Neural cell (in vitro differentiated cells): ENCODE data around the gene MRPL50. TPM values are rescaled to one million over a fixed set of nuclear protein-coding genes. Genes with fewer than 3 reads are reported as not detected.

ENCODE experiments used
- H2AFZ ChIP-seq: fragments of 200-600, 300-800 bp; sonication (generic), shearing (Covaris generic); 2 replicates; pipeline ENCODE4 v1.6.0; 2014; ENCODE audit warnings: low read depth, mild to moderate bottlenecking, antibody characterized with exemption, low read length, moderate library complexity
- H3F3A ChIP-seq: fragments of 200-600 bp; shearing (Covaris generic); 2 replicates; pipeline ENCODE4 v1.6.1; 2016; ENCODE audit warnings: mild to moderate bottlenecking, moderate library complexity, mixed read lengths, antibody characterized with exemption, low read length; ENCODE audit not compliant: insufficient read depth, poor library complexity, severe bottlenecking
- H3K27ac ChIP-seq: fragments of 200-600, 300-800 bp; sonication (generic), shearing (Covaris generic); 2 replicates; pipeline ENCODE4 v1.5.1; 2014; ENCODE audit warnings: mild to moderate bottlenecking, low read length, moderate library complexity
- H3K27me3 ChIP-seq: fragments of 300-800, 200-600 bp; sonication (generic), shearing (Covaris generic); 2 replicates; pipeline ENCODE4 v1.6.0; 2014; ENCODE audit warnings: mild to moderate bottlenecking, low read depth, low read length, moderate library complexity; ENCODE audit not compliant: insufficient read depth
- H3K36me3 ChIP-seq: fragments of 300-800, 200-600 bp; sonication (generic), shearing (Covaris generic); 2 replicates; pipeline ENCODE4 v1.5.1; 2014; ENCODE audit warnings: mild to moderate bottlenecking, antibody characterized with exemption, low read length, moderate library complexity; ENCODE audit not compliant: insufficient read depth
- H3K4me2 ChIP-seq: fragments of 300-800, 200-600 bp; sonication (generic), shearing (Covaris generic); 2 replicates; pipeline ENCODE4 v1.6.0; 2014; ENCODE audit warnings: mild to moderate bottlenecking, low read length
- H3K4me3 ChIP-seq: fragments of 300-800, 200-600 bp; sonication (generic), shearing (Covaris generic); 2 replicates; pipeline ENCODE4 v1.5.1; 2014; ENCODE audit warnings: mild to moderate bottlenecking, low read length, moderate library complexity
- H3K79me2 ChIP-seq: fragments of 200-600 bp; shearing (Covaris generic); replicated peaks from 2 replicates; pipeline ENCODE4 v1.6.0; 2014; ENCODE audit warnings: mild to moderate bottlenecking, low read length, moderate library complexity; ENCODE audit not compliant: insufficient read depth
- H3K9ac ChIP-seq: fragments of 300-800, 200-600 bp; sonication (generic), shearing (Covaris generic); 2 replicates; pipeline ENCODE4 v1.6.1; 2016; ENCODE audit warnings: mild to moderate bottlenecking, low read length, mixed read lengths
- H3K9me2 ChIP-seq: fragments of 200-600 bp; shearing (Covaris generic); 2 replicates; pipeline ENCODE4 v1.6.1; 2016; ENCODE audit warnings: mild to moderate bottlenecking, low read length, mixed read lengths; ENCODE audit not compliant: insufficient read depth
- H3K9me3 ChIP-seq: fragments of 200-600, 300-800 bp; sonication (generic), shearing (Covaris generic); 2 replicates; pipeline ENCODE4 v1.6.1; 2016; ENCODE audit warnings: mild to moderate bottlenecking, mixed run types, low read length, moderate library complexity, mixed read lengths
- H4K20me1 ChIP-seq: fragments of 200-600 bp; shearing (Covaris generic); 2 replicates; pipeline ENCODE4 v1.6.1; 2016; ENCODE audit warnings: mild to moderate bottlenecking, mixed run types; ENCODE audit not compliant: insufficient read depth
- CTCF ChIP-seq: fragments of 450-650 bp; IDR thresholded peaks from 2 replicates; pipeline ENCODE4 v1.5.1; 2014; ENCODE audit warnings: antibody characterized with exemption, mild to moderate bottlenecking, moderate library complexity; ENCODE audit not compliant: poor library complexity, severe bottlenecking
- EP300 ChIP-seq: fragments of 450-650 bp; conservative IDR thresholded peaks from 2 replicates; pipeline ENCODE4 v1.6.1; 2014; ENCODE audit warnings: antibody characterized with exemption, mild to moderate bottlenecking, moderate library complexity; ENCODE audit not compliant: poor library complexity, severe bottlenecking
- EZH2 ChIP-seq: fragments of 200-600, 300-800 bp; shearing (Covaris generic), sonication (generic); IDR thresholded peaks from 2 replicates; pipeline ENCODE4 v1.6.1; 2014; ENCODE audit warnings: antibody characterized with exemption, low read length, borderline replicate concordance, mild to moderate bottlenecking; ENCODE audit not compliant: insufficient read depth, poor library complexity, severe bottlenecking
- MXI1 ChIP-seq: fragments of 450-650 bp; conservative IDR thresholded peaks from 2 replicates; pipeline ENCODE4 v1.6.1; 2014; ENCODE audit warnings: antibody characterized with exemption, mild to moderate bottlenecking; ENCODE audit not compliant: poor library complexity, severe bottlenecking
- POLR2AphosphoS5 ChIP-seq: IDR thresholded peaks from 2 replicates; pipeline ENCODE4 v1.6.1; 2012
- RAD21 ChIP-seq: fragments of 450-650 bp; conservative IDR thresholded peaks from 2 replicates; pipeline ENCODE4 v1.6.1; 2014; ENCODE audit warnings: antibody characterized with exemption, mild to moderate bottlenecking, moderate library complexity
- SMC3 ChIP-seq: fragments of 450-650 bp; conservative IDR thresholded peaks from 2 replicates; pipeline ENCODE4 v1.6.1; 2014; ENCODE audit warnings: antibody characterized with exemption, mild to moderate bottlenecking, moderate library complexity; ENCODE audit not compliant: poor library complexity
- TAF1 ChIP-seq: IDR thresholded peaks from 2 replicates; pipeline ENCODE4 v1.6.1; 2012; ENCODE audit warnings: low read depth
- polyA plus RNA-seq: library from polyadenylated mRNA; depleted of rRNA; stranded (reverse); fragments of >200 nt; gene quantifications from 2 replicates; pipeline ENCODE4 v1.2.3, GENCODE V29; 2014
- TF ChIP-seq, protein P1 (sequence below): IDR thresholded peaks from 2 replicates; pipeline ENCODE4 v1.6.1; 2012; ENCODE audit warnings: borderline replicate concordance

Gene MRPL50
- polyA plus RNA-seq, 1 donor from 2014 or later: 35.2 TPM

DNA sequence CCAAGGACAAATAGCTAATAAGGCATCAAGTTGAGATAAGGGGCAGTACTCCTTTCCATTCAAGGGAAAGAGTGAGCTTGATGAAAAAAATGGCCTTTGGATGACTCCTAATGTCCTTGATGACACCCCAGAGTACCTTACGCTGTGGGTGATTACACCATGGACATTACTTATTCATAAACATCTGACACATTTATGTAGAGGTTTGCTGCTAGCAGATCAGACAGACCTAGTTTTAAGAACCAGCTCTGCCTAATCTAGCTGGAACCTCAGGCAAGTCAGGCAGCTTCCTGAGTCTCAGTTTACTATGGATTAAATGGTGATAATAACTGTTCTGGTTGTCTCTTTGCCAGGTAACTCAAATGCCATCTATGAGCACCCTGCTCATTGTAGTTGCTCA is 34.3 kb upstream of the MRPL50 start:
- no peaks in the 10 kb centered on the region for H3K9me2 ChIP-seq
- no peak overlapping the region for H3K4me3 ChIP-seq
- H3K79me2 ChIP-seq: no peaks in the 10 kb centered on the region
- no peak overlapping the region for H3K27ac ChIP-seq
- no peak overlapping the region for H3K4me2 ChIP-seq
- H3K36me3 ChIP-seq: no peaks in the 10 kb centered on the region
- no peak for TF ChIP-seq EZH2
- H3K9me3 ChIP-seq: no peaks in the 10 kb centered on the region
- H3K9ac ChIP-seq: no peak overlapping the region
- no peak overlapping the region for H2AFZ ChIP-seq
- no peaks in the 10 kb centered on the region for H3K27me3 ChIP-seq
- H4K20me1 ChIP-seq: no peaks in the 10 kb centered on the region
- H3F3A ChIP-seq: no peaks in the 10 kb centered on the region

DNA sequence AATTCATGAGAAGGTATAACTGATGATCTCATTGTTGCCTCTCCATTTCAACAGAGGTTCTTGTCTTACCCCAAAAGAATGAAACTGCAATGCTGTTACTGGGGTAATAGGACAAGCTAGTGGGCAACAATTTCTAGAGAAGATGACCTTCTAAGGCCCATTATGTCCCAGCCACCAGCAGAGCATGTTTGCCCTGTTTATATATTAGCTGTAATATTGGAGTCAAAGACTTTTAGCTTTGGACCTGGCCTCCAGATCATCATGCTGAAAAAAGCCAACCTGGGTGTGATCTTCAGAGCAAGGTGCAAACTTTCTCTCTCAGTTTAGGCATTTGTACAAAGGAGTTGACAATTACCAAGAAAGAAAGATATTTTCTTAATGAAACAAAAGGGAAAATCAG is 33.8 kb upstream of the MRPL50 start:
- H3K79me2 ChIP-seq: no peaks in the 10 kb centered on the region
- H3K9me2 ChIP-seq: no peaks in the 10 kb centered on the region
- no peak overlapping the region for H3K27ac ChIP-seq
- H3K27me3 ChIP-seq: no peaks in the 10 kb centered on the region
- H3K9me3 ChIP-seq: no peaks in the 10 kb centered on the region
- H3K36me3 ChIP-seq: no peaks in the 10 kb centered on the region
- H3F3A ChIP-seq: no peaks in the 10 kb centered on the region
- no peak overlapping the region for H3K4me2 ChIP-seq
- no peak overlapping the region for H3K9ac ChIP-seq
- H3K4me3 ChIP-seq: no peak overlapping the region
- no peak overlapping the region for H2AFZ ChIP-seq
- H4K20me1 ChIP-seq: no peaks in the 10 kb centered on the region
- TF ChIP-seq EP300 (no peak), MXI1 (no peak), RAD21 (no peak), SMC3 (no peak), TAF1 (no peak), CTCF (no peak), POLR2AphosphoS5 (no peak)
- TF ChIP-seq, protein P1, sequence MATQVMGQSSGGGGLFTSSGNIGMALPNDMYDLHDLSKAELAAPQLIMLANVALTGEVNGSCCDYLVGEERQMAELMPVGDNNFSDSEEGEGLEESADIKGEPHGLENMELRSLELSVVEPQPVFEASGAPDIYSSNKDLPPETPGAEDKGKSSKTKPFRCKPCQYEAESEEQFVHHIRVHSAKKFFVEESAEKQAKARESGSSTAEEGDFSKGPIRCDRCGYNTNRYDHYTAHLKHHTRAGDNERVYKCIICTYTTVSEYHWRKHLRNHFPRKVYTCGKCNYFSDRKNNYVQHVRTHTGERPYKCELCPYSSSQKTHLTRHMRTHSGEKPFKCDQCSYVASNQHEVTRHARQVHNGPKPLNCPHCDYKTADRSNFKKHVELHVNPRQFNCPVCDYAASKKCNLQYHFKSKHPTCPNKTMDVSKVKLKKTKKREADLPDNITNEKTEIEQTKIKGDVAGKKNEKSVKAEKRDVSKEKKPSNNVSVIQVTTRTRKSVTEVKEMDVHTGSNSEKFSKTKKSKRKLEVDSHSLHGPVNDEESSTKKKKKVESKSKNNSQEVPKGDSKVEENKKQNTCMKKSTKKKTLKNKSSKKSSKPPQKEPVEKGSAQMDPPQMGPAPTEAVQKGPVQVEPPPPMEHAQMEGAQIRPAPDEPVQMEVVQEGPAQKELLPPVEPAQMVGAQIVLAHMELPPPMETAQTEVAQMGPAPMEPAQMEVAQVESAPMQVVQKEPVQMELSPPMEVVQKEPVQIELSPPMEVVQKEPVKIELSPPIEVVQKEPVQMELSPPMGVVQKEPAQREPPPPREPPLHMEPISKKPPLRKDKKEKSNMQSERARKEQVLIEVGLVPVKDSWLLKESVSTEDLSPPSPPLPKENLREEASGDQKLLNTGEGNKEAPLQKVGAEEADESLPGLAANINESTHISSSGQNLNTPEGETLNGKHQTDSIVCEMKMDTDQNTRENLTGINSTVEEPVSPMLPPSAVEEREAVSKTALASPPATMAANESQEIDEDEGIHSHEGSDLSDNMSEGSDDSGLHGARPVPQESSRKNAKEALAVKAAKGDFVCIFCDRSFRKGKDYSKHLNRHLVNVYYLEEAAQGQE: no peak

DNA sequence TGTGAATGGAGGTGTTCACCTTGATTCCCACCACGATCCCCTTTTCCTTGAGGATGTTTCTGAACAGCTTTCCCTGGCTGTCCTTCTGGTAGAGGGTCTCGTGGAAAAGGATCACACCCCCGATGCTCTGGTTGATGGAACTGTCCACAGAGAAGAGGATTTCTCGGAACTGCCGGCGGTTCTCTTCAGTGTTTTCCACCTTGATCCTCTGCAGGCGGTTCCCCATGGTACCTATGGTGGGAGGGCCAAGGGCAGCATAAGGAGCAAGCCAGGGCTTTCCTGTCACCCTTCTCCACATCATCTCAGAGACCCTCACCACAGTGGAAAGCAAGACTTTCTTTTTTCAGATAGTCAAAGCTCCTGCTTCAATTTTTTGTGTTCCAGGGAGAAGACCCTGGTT is 31.3 kb upstream of the MRPL50 start:
- no peaks in the 10 kb centered on the region for H3F3A ChIP-seq
- no peaks in the 10 kb centered on the region for H3K27me3 ChIP-seq
- no peaks in the 10 kb centered on the region for H4K20me1 ChIP-seq
- H3K36me3 ChIP-seq: no peaks in the 10 kb centered on the region
- no peaks in the 10 kb centered on the region for H3K9me3 ChIP-seq
- no peak overlapping the region for H3K9ac ChIP-seq
- H3K4me3 ChIP-seq: no peak overlapping the region
- H3K79me2 ChIP-seq: no peaks in the 10 kb centered on the region
- H3K9me2 ChIP-seq: no peaks in the 10 kb centered on the region
- H3K27ac ChIP-seq: no peak overlapping the region
- no peak overlapping the region for H2AFZ ChIP-seq
- no peak for TF ChIP-seq RAD21
- no peak for TF ChIP-seq EZH2
- no peak for TF ChIP-seq TAF1
- TF ChIP-seq EP300: no peak
- TF ChIP-seq SMC3: no peak
- TF ChIP-seq, protein P1: no peak
- TF ChIP-seq POLR2AphosphoS5: no peak
- TF ChIP-seq MXI1: no peak
- TF ChIP-seq CTCF: no peak
- no peak overlapping the region for H3K4me2 ChIP-seq
